Colonic mucosa (tissue), 4 donors: Measurements from ENCODE around the gene CDC45. TPM values are rescaled to one million over a fixed set of nuclear protein-coding genes. Genes with fewer than 3 reads are reported as not detected.
A peak's percentile ranks its signal among the peaks of the same experiment; 100 is the strongest.

Experiments
- DNase-seq: peaks from one replicate; pipeline ENCODE4 v3.0.0-alpha.2; 2020
- H3K27ac ChIP-seq: fragments of 200-600 bp; one replicate; pipeline ENCODE4 v1.8.0; 2021
- H3K27me3 ChIP-seq: fragments of 200-600 bp; one replicate; pipeline ENCODE4 v1.8.0; 2021
- H3K36me3 ChIP-seq: fragments of 200-600 bp; one replicate; pipeline ENCODE4 v1.8.0; 2021
- H3K4me1 ChIP-seq: fragments of 200-600 bp; one replicate; pipeline ENCODE4 v1.8.0; 2021; ENCODE audit warnings: mild to moderate bottlenecking
- H3K4me3 ChIP-seq: fragments of 200-600 bp; one replicate; pipeline ENCODE4 v1.8.0; 2021
- H3K9ac ChIP-seq, 2 donors: one replicate each; pipeline ENCODE4 v1.7.0; 2013; ENCODE audit warnings: control low read depth in 2 of 2, low read depth in 2 of 2, low read length in 2 of 2
- H3K9me3 ChIP-seq: fragments of 200-600 bp; one replicate; pipeline ENCODE4 v1.8.0; 2021
- intact Hi-C: fragments of 100-400 bp; cut with DNase I; formaldehyde crosslinking; loops from one replicate; pipeline ENCODE4 v1.14.1; 2022
- total RNA-seq, 2 donors: library from RNA; stranded (reverse); fragmentation: NEBNext Ultra II Directional in 1 of 2; extraction: Animal tissue kit (Norgen Biotek cat#: 25700) in 1 of 2; gene quantifications; one replicate each; pipeline ENCODE4 v1.2.1, GENCODE V29; 2021
- TF ChIP-seq, protein P1 (sequence below): fragments of 200-600 bp; IDR thresholded peaks from one replicate; pipeline ENCODE4 v1.8.0; 2022; ENCODE audit warnings: antibody characterized with exemption, mild to moderate bottlenecking
- donor health status: healthy.
- donor health status: DM: no; HTN: no; CAD: no.
- donor health status: DM: no; HTN: no; CAD: no.

Gene CDC45
- total RNA-seq, 2 donors from 2014 or later, result 5.1 to 35.9 TPM

DNA sequence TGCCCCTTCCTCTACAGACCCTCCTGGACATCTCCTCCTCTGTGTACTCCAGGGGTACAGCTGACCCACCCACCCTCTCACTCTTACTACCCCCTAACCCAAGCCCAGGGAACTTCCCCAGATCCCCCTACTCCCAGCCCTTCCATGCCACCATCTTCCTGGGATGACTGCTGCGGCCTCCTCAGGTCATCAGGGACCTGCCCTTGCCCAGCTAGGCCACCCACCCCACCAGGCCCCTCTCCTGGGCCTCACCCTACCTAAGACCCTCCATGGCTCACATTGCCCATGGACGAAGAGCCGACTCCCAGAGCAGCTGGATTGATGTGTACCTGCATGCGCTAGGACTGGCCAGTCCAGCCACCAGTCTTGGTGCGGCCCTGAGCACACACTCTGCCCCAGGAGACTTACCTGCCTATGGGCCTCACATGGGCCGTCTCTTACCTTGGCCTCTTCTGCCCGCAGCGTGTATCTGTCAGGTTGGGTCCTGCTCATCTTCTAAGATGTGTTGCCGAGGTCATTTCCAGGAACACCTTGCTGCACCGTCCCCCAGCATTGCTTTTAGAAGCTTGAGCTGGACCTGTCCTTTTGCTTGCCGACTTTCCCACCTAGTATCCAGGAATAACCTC lies 46.5 kb downstream of the CDC45 start:
- intact Hi-C loops, result no loop called here
- DNase-seq, result no peak

DNA sequence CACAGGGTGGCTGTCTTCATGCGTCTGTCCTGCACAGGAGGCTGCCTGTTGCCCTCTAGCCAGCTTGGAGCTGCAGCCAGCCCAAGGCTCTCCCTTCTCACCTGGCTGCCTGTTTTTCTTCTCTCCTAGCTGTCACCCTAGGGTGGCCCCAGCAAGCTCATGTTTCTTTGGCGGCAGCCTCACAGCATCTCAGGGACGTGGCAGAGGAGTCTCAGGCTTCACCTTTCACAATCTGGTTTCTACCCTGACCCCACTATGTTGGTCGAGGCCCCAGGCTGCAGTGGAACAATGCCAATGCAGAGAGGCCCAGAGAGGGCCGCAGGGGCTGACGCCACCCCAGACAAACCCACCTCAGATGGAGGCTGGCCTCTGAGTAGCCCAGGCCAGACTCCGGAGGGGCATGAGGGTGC lies 47.0 kb downstream of the CDC45 start:
- Histone ChIP-seq H3K9ac (no peak overlapping the region), H3K4me1 (no peaks in the 10 kb centered on the region), H3K27ac (no peak overlapping the region), H3K9me3 (no peaks in the 10 kb centered on the region), H3K4me3 (no peak overlapping the region), H3K27me3 (peaks cover 30% of the 10 kb centered on the region), H3K36me3 (no peaks in the 10 kb centered on the region)
- intact Hi-C loops, result no loop called here
- TF ChIP-seq, protein P1, sequence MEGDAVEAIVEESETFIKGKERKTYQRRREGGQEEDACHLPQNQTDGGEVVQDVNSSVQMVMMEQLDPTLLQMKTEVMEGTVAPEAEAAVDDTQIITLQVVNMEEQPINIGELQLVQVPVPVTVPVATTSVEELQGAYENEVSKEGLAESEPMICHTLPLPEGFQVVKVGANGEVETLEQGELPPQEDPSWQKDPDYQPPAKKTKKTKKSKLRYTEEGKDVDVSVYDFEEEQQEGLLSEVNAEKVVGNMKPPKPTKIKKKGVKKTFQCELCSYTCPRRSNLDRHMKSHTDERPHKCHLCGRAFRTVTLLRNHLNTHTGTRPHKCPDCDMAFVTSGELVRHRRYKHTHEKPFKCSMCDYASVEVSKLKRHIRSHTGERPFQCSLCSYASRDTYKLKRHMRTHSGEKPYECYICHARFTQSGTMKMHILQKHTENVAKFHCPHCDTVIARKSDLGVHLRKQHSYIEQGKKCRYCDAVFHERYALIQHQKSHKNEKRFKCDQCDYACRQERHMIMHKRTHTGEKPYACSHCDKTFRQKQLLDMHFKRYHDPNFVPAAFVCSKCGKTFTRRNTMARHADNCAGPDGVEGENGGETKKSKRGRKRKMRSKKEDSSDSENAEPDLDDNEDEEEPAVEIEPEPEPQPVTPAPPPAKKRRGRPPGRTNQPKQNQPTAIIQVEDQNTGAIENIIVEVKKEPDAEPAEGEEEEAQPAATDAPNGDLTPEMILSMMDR, result no peak
- no peak for DNase-seq

More for the DNA sequence above, 46.5 kb downstream of the CDC45 start:
- no peaks in the 10 kb centered on the region for H3K36me3 ChIP-seq
- H3K4me1 ChIP-seq, result no peaks in the 10 kb centered on the region
- H3K27ac ChIP-seq, result no peak overlapping the region
- no peaks in the 10 kb centered on the region for H3K9me3 ChIP-seq
- TF ChIP-seq, protein P1, result no peak
- H3K9ac ChIP-seq, result no peak overlapping the region
- H3K27me3 ChIP-seq, result peaks cover 30% of the 10 kb centered on the region
- H3K4me3 ChIP-seq, result no peak overlapping the region

DNA sequence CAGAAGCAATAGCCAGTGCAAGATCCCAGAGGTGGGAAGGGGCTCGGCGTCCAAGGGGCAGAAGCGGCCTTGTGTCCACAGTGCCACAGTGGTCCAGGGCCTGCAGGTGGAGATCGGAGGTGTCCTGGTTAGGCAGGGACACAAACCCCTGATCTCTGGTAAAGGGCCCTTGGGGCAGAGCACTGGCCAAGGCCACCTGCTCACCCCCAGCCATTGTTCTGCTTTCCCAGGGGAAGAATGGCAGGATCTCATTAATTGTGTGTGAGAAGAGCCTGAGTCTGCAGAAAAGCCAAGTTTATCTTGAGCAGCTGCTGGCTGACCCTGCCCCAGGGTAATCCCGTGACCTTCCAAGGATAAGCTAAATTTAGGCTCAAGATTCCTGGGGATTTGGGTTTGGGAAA lies 47.6 kb downstream of the CDC45 start:
- Histone ChIP-seq H3K9ac (no peak overlapping the region), H3K27ac (no peak overlapping the region), H3K4me3 (no peak overlapping the region), H3K27me3 (peaks cover 30% of the 10 kb centered on the region), H3K36me3 (no peaks in the 10 kb centered on the region), H3K9me3 (no peaks in the 10 kb centered on the region), H3K4me1 (no peaks in the 10 kb centered on the region)
- intact Hi-C loops, result no loop called here
- DNase-seq, result no peak
- TF ChIP-seq, protein P1, result no peak

DNA sequence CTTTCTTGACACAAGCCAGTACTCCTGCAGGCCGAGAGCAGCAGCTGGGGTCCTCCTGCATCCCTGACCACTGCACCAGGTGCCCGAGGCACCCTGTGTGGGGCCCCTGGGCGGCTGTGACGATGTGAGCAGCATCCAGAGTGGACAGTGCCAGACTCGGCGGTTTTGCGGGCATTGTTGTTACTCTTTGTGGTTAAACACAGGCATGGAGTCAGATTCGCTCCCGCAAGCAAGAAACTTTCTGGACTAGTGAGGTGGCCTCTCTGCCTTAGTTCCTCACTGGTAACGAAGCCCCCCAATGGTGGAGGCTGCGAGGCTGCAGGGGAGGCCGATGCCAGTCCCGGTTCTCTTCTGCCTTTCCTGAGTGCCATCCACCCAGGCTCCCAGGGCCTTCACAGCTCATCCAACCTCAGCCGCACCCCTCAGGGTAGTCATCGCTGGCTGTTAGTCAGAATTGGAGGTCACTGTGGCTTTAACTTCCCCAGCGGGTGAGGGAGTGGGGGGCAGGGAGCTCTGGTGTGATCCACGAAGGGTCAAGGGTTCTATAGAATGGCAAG lies 48.2 kb downstream of the CDC45 start:
- no peak overlapping the region for H3K27ac ChIP-seq
- DNase-seq, result no peak
- intact Hi-C loops, result no loop called here

DNA sequence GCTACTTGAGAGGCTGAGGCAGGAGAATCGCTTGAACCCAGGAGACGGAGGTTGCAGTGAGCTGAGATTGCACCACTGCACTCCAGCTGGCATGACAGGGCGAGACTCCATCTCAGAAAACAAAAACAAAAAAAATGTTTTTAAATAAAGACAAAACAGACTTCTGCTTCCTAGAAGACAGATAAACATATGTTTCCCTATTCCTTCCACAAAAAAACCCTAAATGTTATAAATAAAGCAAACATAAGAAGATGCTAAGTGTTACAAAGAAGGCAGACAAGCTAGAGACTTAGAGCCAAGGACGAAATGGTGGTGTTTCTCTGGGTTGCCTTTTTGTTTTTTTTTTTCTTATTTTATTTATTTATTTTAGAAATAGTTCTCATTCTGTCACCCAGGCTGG lies 50.1 kb downstream of the CDC45 start:
- H3K4me1 ChIP-seq, result no peaks in the 10 kb centered on the region
- no peaks in the 10 kb centered on the region for H3K36me3 ChIP-seq
- intact Hi-C loops, result no loop called here
- no peak for DNase-seq
- TF ChIP-seq, protein P1, result no peak
- H3K4me3 ChIP-seq, result no peak overlapping the region
- peaks cover 8% of the 10 kb centered on the region for H3K27me3 ChIP-seq
- H3K9me3 ChIP-seq, result no peaks in the 10 kb centered on the region
- H3K9ac ChIP-seq, result no peak overlapping the region
- no peak overlapping the region for H3K27ac ChIP-seq

More for the DNA sequence above, 48.2 kb downstream of the CDC45 start:
- no peaks in the 10 kb centered on the region for H3K4me1 ChIP-seq
- H3K9ac ChIP-seq, result peak overlapping the region in 1 of 2 donors; percentile 26
- peaks cover 27% of the 10 kb centered on the region for H3K27me3 ChIP-seq
- H3K4me3 ChIP-seq, result no peak overlapping the region
- no peaks in the 10 kb centered on the region for H3K36me3 ChIP-seq
- TF ChIP-seq, protein P1, result no peak
- no peaks in the 10 kb centered on the region for H3K9me3 ChIP-seq
